ENCODE data around the gene SURF1. TPM values are rescaled to one million over a fixed set of nuclear protein-coding genes. Genes with fewer than 3 reads are reported as not detected.

The SURF1 gene
- total and polyA plus RNA-seq, 10 of the 15 experiments (the other 5 are each of a cell fraction or from before 2014, with no cell fraction given): 17.9 to 46.4 (median 29.6) TPM

- Histone ChIP-seq H3K36me3 (ENCODE audit: control insufficient read depth in 2 of 2, insufficient read depth in 2 of 2, low read length in 1 of 2) (peaks cover 33 to 42% of the 10 kb centered on the region in 2 experiments), H3K79me2 (ENCODE audit: control insufficient read depth, insufficient read depth, low read length) (peaks cover 63% of the 10 kb centered on the region), H3K27me3 (replicated peaks in 1 of 2; ENCODE audit: control insufficient read depth in 2 of 2, insufficient read depth in 2 of 2, low read length in 1 of 2) (no peaks in the 10 kb centered on the region), H3K4me1 (ENCODE audit: control insufficient read depth, insufficient read depth, low read length) (peaks cover 22% of the 10 kb centered on the region), H3K4me2 (ENCODE audit: control insufficient read depth, insufficient read depth) (no peak overlapping the region), H4K20me1 (ENCODE audit: control insufficient read depth, insufficient read depth) (peaks cover 37% of the 10 kb centered on the region), H2AFZ (ENCODE audit: control insufficient read depth, low read depth, low read length) (no peak overlapping the region), H3K4me3 (no peak overlapping the region), H3K9ac (ENCODE audit: control insufficient read depth, insufficient read depth, low read length) (no peak overlapping the region), H3K27ac (ENCODE audit: control insufficient read depth, insufficient read depth) (no peak overlapping the region), H3K9me3 (replicated peaks; ENCODE audit: control insufficient read depth, insufficient read depth, low read length) (no peaks in the 10 kb centered on the region)
- FAIRE-seq (no peak), DNase-seq (ENCODE audit: low read depth, low spot score) (no peak), ATAC-seq (no peak)
- in situ Hi-C loops (cut with MboI) (no loop called here), intact Hi-C loops (cut with micrococcal nuclease; ENCODE audit: unreplicated experiment) (no loop called here)
- CTCF ChIA-PET: no interaction called here
- no TSS peak for BruUV-seq (replicated peaks)
- POLR2A ChIA-PET: no interaction called here
- TF ChIP-seq NR2C1 (IDR thresholded peaks at IDR 0.05) (no peak), TBL1XR1 (IDR thresholded peaks at IDR 0.05; ENCODE audit: low read depth, low read length) (no peak), KDM1A (IDR thresholded peaks at IDR 0.05; ENCODE audit: borderline replicate concordance) (no peak), NR2F1 (conservative IDR thresholded peaks at IDR 0.05) (no peak), ZNF24 (IDR thresholded peaks at IDR 0.05) (no peak), KLF5 (IDR thresholded peaks at IDR 0.05; ENCODE audit: partially characterized antibody) (no peak), CREM (IDR thresholded peaks at IDR 0.05; ENCODE audit: low read depth) (no peak), PBX3 (IDR thresholded peaks at IDR 0.05; ENCODE audit: insufficient replicate concordance, low read depth, low read length) (no peak), TCF7 (IDR thresholded peaks at IDR 0.05; ENCODE audit: borderline replicate concordance) (no peak), NBN (IDR thresholded peaks at IDR 0.05) (no peak), IKZF1 (conservative IDR thresholded peaks at IDR 0.05) (no peak), RUNX3 (IDR thresholded peaks at IDR 0.05; ENCODE audit: low read length) (no peak), PRDM15 (CRISPR knock-in tag; IDR thresholded peaks at IDR 0.05) (no peak), KAT2A (conservative IDR thresholded peaks at IDR 0.05; ENCODE audit: control insufficient read depth, low read depth, low read length) (no peak), ZBTB4 (CRISPR knock-in tag; IDR thresholded peaks at IDR 0.05) (no peak), ATF2 (IDR thresholded peaks at IDR 0.05; ENCODE audit: low read length) (no peak), TAF1 (IDR thresholded peaks at IDR 0.05; ENCODE audit: borderline replicate concordance, low read depth, low read length) (no peak)
- RAD21 ChIA-PET (ENCODE audit: unreplicated experiment): no interaction called here
- 92% methylated on average over 18 of the region's 18 CpGs for WGBS (ENCODE audit: insufficient coverage, insufficient replicate concordance, low lambda C conversion rate, missing lambda C conversion rate)
- SMC1A ChIA-PET (ENCODE audit: uncharacterized antibody, unreplicated experiment): no interaction called here
These were observed 12.1 kb upstream of the SURF1 start for GRCh38 chr9:133368249-133368881.
